Gastrocnemius medialis (tissue), 4 donors: ENCODE measurements around the gene LRRFIP1.

ENCODE experiments used
- POLR2A ChIP-seq, 2 donors: fragments of 450-650 bp; IDR thresholded peaks; one replicate each; pipeline ENCODE4 v1.6.1; 2017; ENCODE audit warnings: antibody characterized with exemption in 2 of 2, mild to moderate bottlenecking in 2 of 2, moderate library complexity in 2 of 2
- TF ChIP-seq, protein P1 (sequence below), 5 experiments: fragments of 450-650 bp in 3 of 5; fragments of 200-600 bp in 2 of 5; sonication (generic) in 2 of 5; IDR thresholded peaks in 4 of 5; conservative IDR thresholded peaks in 1 of 5; 1 replicate in 4 of 5; 2 replicates in 1 of 5; pipeline ENCODE4 v1.5.1; 2016 to 2019; ENCODE audit warnings: antibody characterized with exemption in 5 of 5, mild to moderate bottlenecking in 3 of 5, moderate library complexity in 3 of 5

DNA sequence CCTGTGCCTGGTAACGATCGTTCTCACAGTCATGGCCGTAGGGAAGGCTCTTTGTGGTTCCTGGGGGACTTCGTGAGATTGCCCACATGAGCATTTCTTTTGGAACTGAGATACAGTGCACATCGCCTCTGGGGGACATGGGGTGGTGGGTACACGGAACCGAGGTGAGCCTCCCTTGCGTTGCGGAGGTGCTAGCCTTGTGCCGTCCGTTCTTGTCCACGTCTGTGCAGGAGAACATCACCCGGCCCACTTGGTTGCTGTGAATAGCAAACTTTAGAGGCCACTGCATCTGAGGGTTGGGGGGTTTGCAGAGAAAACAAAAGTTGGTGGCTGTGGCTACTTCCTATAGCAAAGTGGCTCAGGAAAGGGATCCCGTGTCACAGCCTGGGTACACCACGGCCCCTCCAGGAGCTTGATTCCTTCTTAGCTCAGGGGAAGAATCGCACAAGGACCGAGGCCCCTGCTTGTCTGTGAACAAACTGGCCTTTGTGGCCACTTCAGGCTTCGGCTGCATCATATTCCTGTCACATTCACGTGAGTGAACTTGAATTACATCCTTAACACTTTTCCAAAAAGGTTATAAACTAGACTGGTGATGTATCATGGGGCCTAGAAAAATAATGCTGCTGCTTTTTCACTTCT is 72.6 kb downstream of the LRRFIP1 start:
- no peak for TF ChIP-seq POLR2A (IDR thresholded peaks at IDR 0.05)
- TF ChIP-seq, protein P1, sequence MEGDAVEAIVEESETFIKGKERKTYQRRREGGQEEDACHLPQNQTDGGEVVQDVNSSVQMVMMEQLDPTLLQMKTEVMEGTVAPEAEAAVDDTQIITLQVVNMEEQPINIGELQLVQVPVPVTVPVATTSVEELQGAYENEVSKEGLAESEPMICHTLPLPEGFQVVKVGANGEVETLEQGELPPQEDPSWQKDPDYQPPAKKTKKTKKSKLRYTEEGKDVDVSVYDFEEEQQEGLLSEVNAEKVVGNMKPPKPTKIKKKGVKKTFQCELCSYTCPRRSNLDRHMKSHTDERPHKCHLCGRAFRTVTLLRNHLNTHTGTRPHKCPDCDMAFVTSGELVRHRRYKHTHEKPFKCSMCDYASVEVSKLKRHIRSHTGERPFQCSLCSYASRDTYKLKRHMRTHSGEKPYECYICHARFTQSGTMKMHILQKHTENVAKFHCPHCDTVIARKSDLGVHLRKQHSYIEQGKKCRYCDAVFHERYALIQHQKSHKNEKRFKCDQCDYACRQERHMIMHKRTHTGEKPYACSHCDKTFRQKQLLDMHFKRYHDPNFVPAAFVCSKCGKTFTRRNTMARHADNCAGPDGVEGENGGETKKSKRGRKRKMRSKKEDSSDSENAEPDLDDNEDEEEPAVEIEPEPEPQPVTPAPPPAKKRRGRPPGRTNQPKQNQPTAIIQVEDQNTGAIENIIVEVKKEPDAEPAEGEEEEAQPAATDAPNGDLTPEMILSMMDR (IDR thresholded peaks at IDR 0.05 in 4 of 5, conservative IDR thresholded peaks at IDR 0.05 in 1 of 5): no peak
